ENCODE data around the gene VTI1A.

Gene VTI1A

GRCh38 chr10:112558476-112559142, 111.6 kb downstream of the VTI1A start:
- TF ChIP-seq GATA1 (IDR thresholded peaks at IDR 0.05; ENCODE audit: low read depth, low read length): no peak
- DNase-seq: no peak

- DNase-seq: no peak
- no peak for TF ChIP-seq POLR2A (IDR thresholded peaks at IDR 0.05; ENCODE audit: low read length)
- TF ChIP-seq GATA1 (IDR thresholded peaks at IDR 0.05; ENCODE audit: low read depth, low read length): no peak
Observed at GRCh38 chr10:112559349-112559748, 112.3 kb downstream of the VTI1A start.

DNA sequence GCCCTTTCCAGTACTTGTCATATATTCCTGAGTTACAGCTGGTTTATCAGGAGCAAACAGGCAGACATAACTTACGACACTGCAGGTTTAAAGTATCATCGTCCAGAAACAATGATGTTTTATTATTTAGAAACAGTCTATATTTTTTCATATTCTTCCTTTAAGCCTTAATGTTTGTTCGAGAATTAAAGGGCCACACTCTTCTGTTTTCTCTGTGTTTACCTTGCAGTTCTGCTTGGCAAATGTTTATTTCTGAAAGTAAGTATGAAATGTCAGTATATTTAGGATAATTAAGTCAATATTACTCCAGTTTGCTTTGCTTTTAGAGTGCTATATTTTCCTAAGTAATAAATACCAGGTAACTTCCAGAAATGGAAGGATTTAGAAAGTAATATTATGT, 115.1 kb downstream of the VTI1A start:
- no peak for TF ChIP-seq GATA1 (IDR thresholded peaks at IDR 0.05; ENCODE audit: low read depth, low read length)
- TF ChIP-seq POLR2A (IDR thresholded peaks at IDR 0.05; ENCODE audit: low read length): no peak
- DNase-seq: no peak

DNA sequence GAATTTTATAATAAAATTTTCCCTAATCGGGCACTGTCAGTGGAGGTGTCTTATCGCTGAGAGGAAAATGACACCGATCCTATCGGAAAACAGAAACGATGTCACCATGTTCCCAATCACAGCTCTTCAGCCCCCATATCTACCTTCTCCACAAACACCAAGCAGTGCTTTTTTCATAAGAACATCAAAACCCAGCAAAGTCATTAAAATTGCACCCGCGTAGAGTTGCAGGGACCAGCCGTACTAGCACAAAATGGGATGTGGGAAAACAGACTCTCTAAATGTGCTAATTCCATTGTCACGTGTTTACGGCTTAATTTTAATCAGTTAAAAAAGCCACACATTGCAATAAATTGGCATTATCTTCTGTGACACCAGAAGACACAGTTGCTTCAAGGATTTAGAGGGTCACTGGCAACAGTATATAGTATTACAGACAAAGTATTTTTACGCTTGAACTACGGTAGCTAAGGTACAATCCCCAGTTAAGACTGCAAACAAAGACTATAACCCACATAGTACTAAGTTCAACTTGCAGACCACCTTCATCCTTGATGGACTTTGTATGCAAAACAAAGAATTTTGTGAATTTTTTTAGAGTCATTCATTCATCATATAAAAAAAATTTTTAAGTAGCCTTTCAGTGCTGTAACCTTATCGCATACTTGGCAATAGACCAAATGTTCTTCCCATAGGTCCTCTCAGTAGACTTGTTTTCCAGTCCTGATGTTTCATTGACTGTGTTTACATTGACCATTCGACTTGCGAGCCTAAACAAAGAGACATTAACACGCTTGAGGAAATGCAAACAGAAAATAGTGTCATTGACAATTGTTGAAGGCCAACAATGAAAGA, 116.0 kb downstream of the VTI1A start:
- no peak for TF ChIP-seq GATA1 (IDR thresholded peaks at IDR 0.05; ENCODE audit: low read depth, low read length)
- no peak for TF ChIP-seq POLR2A (IDR thresholded peaks at IDR 0.05; ENCODE audit: low read length)
- DNase-seq: no peak

DNA sequence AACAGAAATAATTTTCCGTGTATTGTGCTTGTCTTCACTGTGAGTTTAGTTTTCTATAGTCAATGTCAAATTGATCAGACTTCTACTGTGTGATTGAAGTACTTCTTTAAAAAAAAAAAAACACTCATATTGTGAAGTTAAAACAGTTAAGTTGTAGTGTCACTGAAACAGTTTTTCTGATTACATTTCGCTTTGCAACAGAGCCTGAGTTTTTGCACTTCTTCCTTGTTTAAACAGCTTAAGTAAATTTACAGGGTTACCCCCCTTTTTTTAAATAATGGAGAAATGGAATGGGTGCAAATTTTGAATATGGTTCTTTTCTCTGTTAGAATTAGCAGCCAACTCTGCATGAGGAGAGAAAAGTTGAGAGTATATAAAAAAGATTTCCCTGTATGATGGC, 117.3 kb downstream of the VTI1A start:
- DNase-seq: no peak
- TF ChIP-seq GATA1 (IDR thresholded peaks at IDR 0.05; ENCODE audit: low read depth, low read length) (no peak), POLR2A (IDR thresholded peaks at IDR 0.05; ENCODE audit: low read length) (no peak)

DNA sequence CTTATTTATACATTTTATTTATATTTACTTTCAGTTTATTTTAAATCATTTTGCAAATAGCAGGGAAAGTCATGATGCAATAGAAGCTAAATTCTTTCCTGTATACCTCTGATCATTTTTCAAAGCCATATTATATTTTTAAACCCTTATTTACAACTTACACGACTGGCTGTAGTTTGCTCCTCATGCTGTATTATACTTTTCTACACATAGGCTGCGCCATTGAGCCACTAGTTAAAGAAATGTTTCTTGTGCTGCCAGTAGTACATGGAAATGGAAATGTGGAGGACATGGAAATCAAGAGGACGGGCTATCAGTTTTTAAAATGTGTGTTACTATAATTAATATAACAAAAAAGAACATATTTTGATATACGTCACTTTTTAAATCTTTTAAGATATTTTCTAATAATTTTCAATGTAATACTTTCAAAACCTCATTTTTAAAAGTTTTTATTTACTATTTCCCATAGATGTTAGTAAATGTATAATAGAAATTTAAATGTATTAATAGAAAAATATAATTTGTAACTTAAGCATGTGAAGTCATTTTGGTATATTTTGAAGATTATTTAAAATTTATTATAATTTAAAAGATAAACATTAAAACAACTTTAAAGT, 118.5 kb downstream of the VTI1A start:
- DNase-seq: peak; percentile 75 to 81
- TF ChIP-seq POLR2A (IDR thresholded peaks at IDR 0.05; ENCODE audit: low read length) (no peak), GATA1 (IDR thresholded peaks at IDR 0.05; ENCODE audit: low read depth, low read length) (no peak)

DNA sequence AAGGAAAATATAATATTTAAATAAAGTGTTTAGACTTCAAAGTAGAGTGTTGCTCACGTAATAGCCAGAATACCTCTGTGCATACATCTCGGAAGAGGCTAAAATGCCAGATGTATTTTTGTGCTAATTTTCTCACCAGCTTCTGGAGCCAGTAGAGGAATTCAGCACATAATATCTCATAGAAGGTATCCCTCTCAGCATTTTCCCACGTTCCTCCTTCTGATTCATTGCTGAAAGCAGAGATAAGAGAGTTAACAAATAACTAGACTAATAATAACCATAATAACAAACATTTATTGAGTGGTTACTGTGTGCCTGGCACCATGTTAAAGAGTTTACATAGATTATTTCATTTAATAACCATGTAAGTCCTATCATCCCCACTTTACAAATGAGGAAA, 123.6 kb downstream of the VTI1A start:
- no peak for TF ChIP-seq GATA1 (IDR thresholded peaks at IDR 0.05; ENCODE audit: low read depth, low read length)

GRCh38 chr10:112579578-112579977, 132.6 kb downstream of the VTI1A start:
- no peak for DNase-seq
- no peak for TF ChIP-seq POLR2A (IDR thresholded peaks at IDR 0.05; ENCODE audit: low read length)
- TF ChIP-seq GATA1 (IDR thresholded peaks at IDR 0.05; ENCODE audit: low read depth, low read length): no peak

More for the DNA sequence above, 123.6 kb downstream of the VTI1A start:
- no peak for DNase-seq

DNA sequence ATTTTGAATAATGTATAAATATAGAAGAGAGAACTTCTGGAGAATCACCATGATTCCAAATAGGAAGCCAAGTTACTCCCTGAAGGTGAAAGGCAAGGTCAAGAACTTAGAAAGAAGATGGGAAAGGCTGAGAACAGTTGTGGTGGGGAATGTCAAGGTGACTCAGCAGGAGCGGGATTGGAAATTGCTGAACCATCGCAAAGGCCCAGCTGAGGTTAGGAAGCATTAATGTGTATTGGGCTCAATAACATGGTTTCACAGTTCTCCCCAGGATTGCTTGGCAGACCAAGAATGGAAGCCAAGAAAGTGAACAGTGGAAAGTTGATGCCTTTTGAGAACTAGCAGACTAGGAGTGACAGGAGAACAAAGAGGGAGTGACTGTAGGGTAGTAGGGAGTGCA, 133.3 kb downstream of the VTI1A start:
- TF ChIP-seq POLR2A (IDR thresholded peaks at IDR 0.05; ENCODE audit: low read length): no peak
- TF ChIP-seq GATA1 (IDR thresholded peaks at IDR 0.05; ENCODE audit: low read depth, low read length): no peak
- DNase-seq: no peak

GRCh38 chr10:112581921-112582320, 134.9 kb downstream of the VTI1A start:
- no peak for TF ChIP-seq GATA1 (IDR thresholded peaks at IDR 0.05; ENCODE audit: low read depth, low read length)
- DNase-seq: no peak

DNA sequence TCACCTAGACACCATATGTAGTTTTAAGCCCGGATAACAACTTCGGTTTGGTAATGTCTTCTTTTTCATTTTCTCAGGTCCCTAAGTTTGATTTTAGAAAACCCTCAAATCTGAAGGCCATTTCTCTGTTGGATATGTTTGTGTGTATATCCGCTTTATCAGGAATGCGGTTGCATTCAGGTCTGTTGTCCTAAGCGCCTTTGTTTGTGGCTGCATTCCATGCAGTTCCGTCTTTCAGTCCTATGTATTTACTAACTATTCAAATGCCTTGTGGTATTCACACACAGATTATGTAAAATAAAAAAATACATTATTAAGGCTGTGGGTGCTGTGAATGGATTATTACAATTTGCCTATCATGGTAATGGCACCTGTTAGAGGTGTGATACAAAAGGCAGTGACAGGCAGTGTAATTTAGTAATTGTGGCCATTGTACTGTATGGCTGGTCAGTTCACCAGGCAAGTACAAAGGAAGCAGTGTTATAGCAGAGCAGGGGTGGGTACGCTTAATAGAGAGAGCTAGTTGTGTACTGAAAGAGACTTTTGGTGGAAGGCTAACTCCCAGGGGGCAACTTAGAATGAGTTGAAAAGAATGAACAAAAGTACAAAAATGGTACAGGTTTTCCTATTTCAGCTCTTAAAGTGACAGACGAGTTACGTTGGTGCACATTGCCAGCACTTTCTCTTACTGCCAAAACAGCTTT, 136.4 kb downstream of the VTI1A start:
- DNase-seq: no peak
- TF ChIP-seq POLR2A (IDR thresholded peaks at IDR 0.05; ENCODE audit: low read length): no peak
- TF ChIP-seq GATA1 (IDR thresholded peaks at IDR 0.05; ENCODE audit: low read depth, low read length): no peak

DNA sequence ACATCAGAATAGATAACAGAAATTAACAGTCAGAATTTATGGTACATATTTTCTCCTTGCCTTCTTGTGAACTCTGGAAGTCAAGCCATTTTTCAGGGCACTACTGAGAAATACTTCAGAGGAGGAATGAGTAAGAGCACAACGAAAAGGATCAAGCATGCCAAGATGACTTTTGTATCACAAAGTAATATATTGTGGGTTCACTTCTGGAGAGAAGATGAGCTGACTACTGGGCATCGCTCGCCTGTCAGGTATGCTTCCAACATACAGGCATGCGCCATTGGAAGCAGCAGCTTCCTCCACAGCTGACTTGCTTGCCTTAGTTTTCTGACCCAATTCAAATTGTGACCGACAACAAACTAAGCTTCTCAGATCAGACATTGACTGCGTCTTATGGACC, 137.3 kb downstream of the VTI1A start:
- no peak for DNase-seq
- no peak for TF ChIP-seq GATA1 (IDR thresholded peaks at IDR 0.05; ENCODE audit: low read depth, low read length)
- TF ChIP-seq POLR2A (IDR thresholded peaks at IDR 0.05; ENCODE audit: low read length): no peak

- TF ChIP-seq POLR2A (IDR thresholded peaks at IDR 0.05; ENCODE audit: low read length): no peak
- no peak for TF ChIP-seq GATA1 (IDR thresholded peaks at IDR 0.05; ENCODE audit: low read depth, low read length)
- no peak for DNase-seq
Observed at GRCh38 chr10:112585126-112585525, 138.1 kb downstream of the VTI1A start.

DNA sequence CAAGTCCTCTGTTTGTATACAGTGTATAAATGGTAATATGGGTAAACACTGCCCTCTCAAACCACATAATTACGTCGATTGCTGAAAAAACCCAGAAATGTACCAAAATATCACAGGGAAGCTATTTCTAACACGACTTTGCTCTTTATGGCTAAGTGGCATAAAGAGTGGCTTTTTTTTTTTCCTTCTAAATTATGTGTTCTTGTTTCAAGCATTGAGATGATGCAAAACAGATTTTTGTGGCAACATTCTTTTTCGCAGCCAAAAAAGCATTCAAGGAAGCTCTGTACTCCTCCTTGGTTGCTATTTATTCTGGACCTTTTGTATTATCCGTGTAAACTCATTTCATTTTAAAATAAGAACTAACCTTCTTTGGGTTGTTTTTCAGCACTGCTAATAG, 138.9 kb downstream of the VTI1A start:
- no peak for TF ChIP-seq GATA1 (IDR thresholded peaks at IDR 0.05; ENCODE audit: low read depth, low read length)
- TF ChIP-seq POLR2A (IDR thresholded peaks at IDR 0.05; ENCODE audit: low read length): no peak
- no peak for DNase-seq

Data from erythroblast (primary cell).